Sigmoid colon (tissue), 7 donors: ENCODE data around the gene TECTA. TPM values are rescaled to one million over a fixed set of nuclear protein-coding genes. Genes with fewer than 3 reads are reported as not detected.

Experiments used
- DNase-seq: peaks from one replicate; pipeline ENCODE4 v3.0.0-alpha.2; 2019
- H3K27ac ChIP-seq, 4 donors: fragments of 200-600 bp; sonication (generic); one replicate each; pipeline ENCODE4 v1.5.1; 2016 to 2019; ENCODE audit warnings: mild to moderate bottlenecking in 1 of 4
- H3K27me3 ChIP-seq, 3 donors: fragments of 200-600 bp; sonication (generic); one replicate each; pipeline ENCODE4 v1.5.1; 2019; ENCODE audit warnings: mild to moderate bottlenecking in 1 of 3
- H3K36me3 ChIP-seq, 4 donors: fragments of 200-600 bp; sonication (generic); one replicate each; pipeline ENCODE4 v1.5.1; 2016 to 2019
- H3K4me1 ChIP-seq, 4 donors: fragments of 200-600 bp; sonication (generic); one replicate each; pipeline ENCODE4 v1.5.1; 2017 to 2019
- H3K4me3 ChIP-seq, 4 donors: fragments of 200-600 bp; sonication (generic); one replicate each; pipeline ENCODE4 v1.5.1; 2017 to 2019; ENCODE audit warnings: mild to moderate bottlenecking in 2 of 4, moderate library complexity in 1 of 4
- H3K9me3 ChIP-seq, 4 donors: fragments of 200-600 bp in 3 of 4; sonication (generic) in 3 of 4; one replicate each; pipeline versions ENCODE4 v1.5.1 to v1.6.1; 2013 to 2019
- CTCF ChIP-seq, 4 experiments: fragments of 450-650 bp in 3 of 4; fragments of 200-600 bp in 1 of 4; IDR thresholded peaks; one replicate each; pipeline ENCODE4 v1.5.1; 2016 to 2019; ENCODE audit warnings: antibody characterized with exemption in 4 of 4, mild to moderate bottlenecking in 3 of 4, moderate library complexity in 2 of 4
- EP300 ChIP-seq, 4 donors: sonication (generic); formaldehyde crosslinking; IDR thresholded peaks; one replicate each; pipeline ENCODE4 v1.6.1; 2017; ENCODE audit warnings: antibody characterized with exemption in 4 of 4
- POLR2A ChIP-seq, 2 donors: fragments of 450-650 bp; IDR thresholded peaks; one replicate each; pipeline ENCODE4 v1.6.1; 2016; ENCODE audit warnings: antibody characterized with exemption in 2 of 2, mild to moderate bottlenecking in 2 of 2, moderate library complexity in 2 of 2
- POLR2AphosphoS5 ChIP-seq, 4 donors: sonication (generic); formaldehyde crosslinking; IDR thresholded peaks; one replicate each; pipeline ENCODE4 v1.6.1; 2017; ENCODE audit warnings: antibody characterized with exemption in 4 of 4
- WGBS, 2 donors: extraction: QIAGEN DNeasy Blood & Tissue Kit; methylation state at CpG; one replicate each; pipeline ENCODE4 v1.1.7; 2013; 5-methylcytosine and 5-hydroxymethylcytosine counted together
- intact Hi-C: fragments of 100-400 bp; cut with DNase I; formaldehyde crosslinking; loops from one replicate; pipeline ENCODE4 v1.15.1; 2023
- polyA plus RNA-seq, 3 donors: library from polyadenylated mRNA; stranded (reverse); fragments of 200-250 nt; gene quantifications; one replicate each; pipeline ENCODE4 v1.2.3, GENCODE V29; 2013
- total RNA-seq, 4 donors: library from RNA; depleted of rRNA; stranded (reverse); fragments of >200 nt; gene quantifications; one replicate each; pipeline ENCODE4 v1.1.0, GENCODE V29; 2016
- donor health status: healthy with polysubstance abuse.
- donor health status: Bipolar disorder and iron deficiency.
- donor health status: healthy.

The TECTA gene
- total and polyA plus RNA-seq, 7 donors: 0.28 to 3.9 (median 1.1) TPM; not detected in 2

GRCh38 chr11:121153472-121153871 is 52.4 kb downstream of the TECTA start:
- no peaks in the 10 kb centered on the region for H3K9me3 ChIP-seq
- no peaks in the 10 kb centered on the region for H3K36me3 ChIP-seq
- intact Hi-C loops: no loop called here
- no peak overlapping the region for H3K27ac ChIP-seq
- H3K4me1 ChIP-seq: no peaks in the 10 kb centered on the region
- no peaks in the 10 kb centered on the region for H3K27me3 ChIP-seq
- no peak for DNase-seq
- 79 to 88% methylated on average over 8 of the region's 8 CpGs for WGBS, 2 donors
- no peak overlapping the region for H3K4me3 ChIP-seq
- TF ChIP-seq POLR2AphosphoS5 (IDR thresholded peaks at IDR 0.05) (no peak), POLR2A (IDR thresholded peaks at IDR 0.05) (no peak), CTCF (IDR thresholded peaks at IDR 0.05) (no peak), EP300 (IDR thresholded peaks at IDR 0.05) (no peak)

- H3K4me1 ChIP-seq: no peaks in the 10 kb centered on the region
- H3K27ac ChIP-seq: no peak overlapping the region
- no peaks in the 10 kb centered on the region for H3K36me3 ChIP-seq
- H3K9me3 ChIP-seq: no peaks in the 10 kb centered on the region
- WGBS, 2 donors: 83 to 86% methylated on average over 13 of the region's 13 CpGs
- intact Hi-C loops: no loop called here
- H3K4me3 ChIP-seq: no peak overlapping the region
- no peak for TF ChIP-seq EP300 (IDR thresholded peaks at IDR 0.05)
- no peak for TF ChIP-seq POLR2AphosphoS5 (IDR thresholded peaks at IDR 0.05)
- DNase-seq: no peak
- H3K27me3 ChIP-seq: no peaks in the 10 kb centered on the region
Observed at GRCh38 chr11:121154486-121155314, 53.7 kb downstream of the TECTA start.

GRCh38 chr11:121157756-121158155 is 56.7 kb downstream of the TECTA start:
- 89 to 93% methylated on average over 36 of the region's 36 CpGs for WGBS, 2 donors
- DNase-seq: no peak
- intact Hi-C loops: no loop called here
- Histone ChIP-seq H3K27ac (no peak overlapping the region), H3K4me3 (no peak overlapping the region), H3K9me3 (no peaks in the 10 kb centered on the region), H3K27me3 (no peaks in the 10 kb centered on the region), H3K36me3 (no peaks in the 10 kb centered on the region), H3K4me1 (no peaks in the 10 kb centered on the region)
- TF ChIP-seq CTCF (IDR thresholded peaks at IDR 0.05): no peak
- TF ChIP-seq POLR2A (IDR thresholded peaks at IDR 0.05): no peak
- TF ChIP-seq POLR2AphosphoS5 (IDR thresholded peaks at IDR 0.05): no peak
- TF ChIP-seq EP300 (IDR thresholded peaks at IDR 0.05): no peak

- Histone ChIP-seq H3K27me3 (no peaks in the 10 kb centered on the region), H3K4me1 (no peaks in the 10 kb centered on the region), H3K36me3 (no peaks in the 10 kb centered on the region), H3K27ac (no peak overlapping the region), H3K4me3 (no peak overlapping the region), H3K9me3 (no peaks in the 10 kb centered on the region)
- no peak for TF ChIP-seq POLR2A (IDR thresholded peaks at IDR 0.05)
- no peak for TF ChIP-seq POLR2AphosphoS5 (IDR thresholded peaks at IDR 0.05)
- no peak for TF ChIP-seq CTCF (IDR thresholded peaks at IDR 0.05)
- TF ChIP-seq EP300 (IDR thresholded peaks at IDR 0.05): no peak
- DNase-seq: no peak
- intact Hi-C loops: no loop called here
- WGBS, 2 donors: 22 to 60% methylated on average over 3 of the region's 3 CpGs
Observed at GRCh38 chr11:121159741-121160140, 58.7 kb downstream of the TECTA start.

GRCh38 chr11:121161349-121161917 is 60.4 kb downstream of the TECTA start:
- no peak for DNase-seq
- WGBS, 2 donors: 59 to 74% methylated on average over 5 of the region's 5 CpGs
- intact Hi-C loops: no loop called here
- H3K4me1 ChIP-seq: no peaks in the 10 kb centered on the region
- H3K27ac ChIP-seq: no peak overlapping the region
- no peak for TF ChIP-seq CTCF (IDR thresholded peaks at IDR 0.05)
- no peak for TF ChIP-seq POLR2AphosphoS5 (IDR thresholded peaks at IDR 0.05)
- TF ChIP-seq EP300 (IDR thresholded peaks at IDR 0.05): no peak
- TF ChIP-seq POLR2A (IDR thresholded peaks at IDR 0.05): no peak
- no peak overlapping the region for H3K4me3 ChIP-seq
- no peaks in the 10 kb centered on the region for H3K9me3 ChIP-seq
- no peaks in the 10 kb centered on the region for H3K27me3 ChIP-seq
- H3K36me3 ChIP-seq: no peaks in the 10 kb centered on the region
